ENCODE data around the gene SPDEF.

GRCh38 chr6:34536959-34537848 is 18.9 kb downstream of the SPDEF start:
- no peak for TF ChIP-seq CTCF (optimal IDR thresholded peaks at IDR 0.05 in 1 of 3, IDR thresholded peaks at IDR 0.05 in 1 of 3, conservative IDR thresholded peaks at IDR 0.05 in 1 of 3; ENCODE audit: extremely low read depth in 1 of 3, insufficient read depth in 2 of 3, low read length in 3 of 3)
- TF ChIP-seq EZH2 (IDR thresholded peaks at IDR 0.05; ENCODE audit: low read length), result no peak
